Cortex of kidney (tissue), 1 donor: Measurements from ENCODE around the gene RELL2.
"Not testable (repeated sequence)": the region's sequence is repeated elsewhere in the genome, so short reads cannot be mapped to it uniquely, and the experiment has no call there.

Source experiments
- DNase-seq: peaks from one replicate; lab custom pipeline; 2025; lab: John Stamatoyannopoulos, UW

The RELL2 gene, protein sequence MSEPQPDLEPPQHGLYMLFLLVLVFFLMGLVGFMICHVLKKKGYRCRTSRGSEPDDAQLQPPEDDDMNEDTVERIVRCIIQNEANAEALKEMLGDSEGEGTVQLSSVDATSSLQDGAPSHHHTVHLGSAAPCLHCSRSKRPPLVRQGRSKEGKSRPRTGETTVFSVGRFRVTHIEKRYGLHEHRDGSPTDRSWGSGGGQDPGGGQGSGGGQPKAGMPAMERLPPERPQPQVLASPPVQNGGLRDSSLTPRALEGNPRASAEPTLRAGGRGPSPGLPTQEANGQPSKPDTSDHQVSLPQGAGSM

DNA sequence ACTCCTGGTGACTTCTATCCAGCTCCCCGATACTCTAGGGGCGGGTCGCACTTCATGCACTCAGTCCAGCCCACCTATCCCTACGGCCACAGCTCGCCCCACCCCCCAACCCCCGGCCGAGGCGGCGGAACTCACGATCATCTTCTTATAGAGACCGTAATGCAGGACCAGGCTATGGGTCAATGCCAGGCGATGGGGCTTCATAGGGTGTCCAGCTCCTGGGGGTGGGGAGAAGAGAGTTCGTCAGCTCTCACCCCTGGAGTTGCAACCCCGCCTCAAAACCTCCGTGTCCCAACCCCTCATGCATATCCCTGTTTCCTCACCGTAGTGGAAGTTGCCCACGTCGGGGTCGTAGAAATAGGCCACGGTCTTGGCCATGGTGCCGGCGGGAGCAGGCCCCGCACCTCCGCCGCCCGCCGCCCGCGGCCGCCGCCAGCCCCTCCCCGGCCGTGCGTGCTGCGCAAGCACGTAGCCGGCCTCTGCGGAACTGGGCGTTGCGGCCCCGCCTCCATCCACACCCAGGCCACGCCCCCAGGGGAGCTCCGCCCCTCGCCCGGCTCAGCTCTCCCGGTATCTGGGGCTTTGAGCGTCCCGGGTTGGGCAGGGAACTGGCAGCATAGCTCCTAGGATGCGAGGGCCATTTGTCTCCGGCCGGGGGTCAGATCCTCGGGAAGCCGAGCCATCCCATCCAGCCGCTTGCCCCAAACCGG, at the start of gene RELL2, which contains the start of gene HDAC3:
Gene RELL2 (plus strand): TSS at position 585 of the 710 bp plus-strand sequence. CDS start 1,229 bp downstream, outside the sequence.
Gene HDAC3 (minus strand): TSS at position 437 of the 710 bp plus-strand sequence. CDS start 59 bp downstream, at position 378.
- no peak for DNase-seq

DNA sequence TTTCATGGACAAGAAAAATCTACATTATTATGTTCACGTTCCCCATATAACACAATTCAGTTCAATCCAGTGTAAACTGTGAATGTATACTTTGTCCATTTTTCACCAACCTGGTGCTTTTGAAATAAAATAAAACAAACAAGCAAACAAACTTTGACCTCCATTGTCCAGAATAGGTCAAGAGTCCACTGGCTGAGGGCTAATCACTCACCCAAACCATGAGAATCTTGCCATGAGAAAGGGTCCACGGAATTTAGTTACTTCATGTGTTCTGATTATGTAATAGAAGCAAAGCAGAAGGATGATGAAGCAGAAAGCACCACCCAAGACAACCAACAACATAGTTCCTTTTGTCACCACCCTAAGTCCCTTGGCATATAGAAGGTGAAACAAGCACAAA, 46.7 kb upstream of the RELL2 start:
- no peak for DNase-seq

DNA sequence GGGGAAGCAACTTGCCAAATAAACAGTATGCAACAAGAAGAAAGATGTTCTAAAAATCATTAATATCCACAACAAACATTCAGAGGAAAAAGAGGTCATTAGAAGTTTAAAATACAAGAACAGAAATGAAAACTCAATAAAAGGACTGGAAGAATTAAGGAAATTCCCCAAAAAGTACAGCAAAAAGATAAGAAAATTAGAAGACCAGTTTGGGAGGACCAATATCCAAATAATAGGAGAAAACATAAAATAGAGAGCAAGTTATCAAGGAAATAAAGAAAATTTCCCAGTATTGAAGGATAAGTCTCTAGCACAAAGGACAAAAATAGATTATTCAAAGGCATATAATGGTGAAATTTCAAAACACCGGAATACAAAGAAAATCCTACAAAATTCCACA, 39.9 kb upstream of the RELL2 start:
- no peak for DNase-seq

DNA sequence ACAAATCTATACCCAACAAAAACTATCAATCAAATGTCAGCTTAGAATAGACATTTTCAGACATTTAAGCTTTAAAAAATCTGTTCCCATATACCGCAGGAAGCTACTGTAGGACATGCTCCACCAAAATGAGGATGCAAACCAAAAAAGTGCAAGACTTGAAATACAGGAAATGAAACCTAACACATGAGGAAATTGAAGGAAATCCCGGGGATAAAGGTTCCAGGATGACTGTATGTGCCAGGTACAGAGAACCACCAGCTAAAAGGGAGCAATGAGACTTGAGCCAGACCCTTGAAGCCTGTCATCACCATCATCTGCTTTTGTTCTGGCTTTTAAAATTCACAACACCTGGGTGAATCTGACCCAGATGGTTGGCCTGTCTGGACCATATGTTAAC, 39.4 kb upstream of the RELL2 start:
- no peak for DNase-seq

DNA sequence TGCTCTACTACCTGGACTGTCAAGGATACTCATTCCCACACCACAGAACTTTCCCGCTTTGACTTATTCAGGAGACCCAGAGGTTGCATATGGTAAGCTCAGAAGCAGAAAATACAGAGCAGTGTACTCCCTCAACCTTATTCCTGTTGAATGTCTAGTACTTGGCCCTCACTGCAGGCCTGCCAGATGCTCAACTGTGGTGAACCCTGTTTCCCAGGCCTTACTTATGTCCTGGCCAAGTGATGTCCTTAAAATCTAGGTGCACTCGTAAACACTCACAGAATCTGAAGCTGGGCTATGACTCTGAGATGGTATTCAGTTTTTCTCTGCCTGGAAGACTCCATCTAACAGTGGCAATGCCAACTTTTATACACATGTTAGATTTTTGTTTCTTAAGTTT, 39.0 kb upstream of the RELL2 start:
- DNase-seq, result no peak

DNA sequence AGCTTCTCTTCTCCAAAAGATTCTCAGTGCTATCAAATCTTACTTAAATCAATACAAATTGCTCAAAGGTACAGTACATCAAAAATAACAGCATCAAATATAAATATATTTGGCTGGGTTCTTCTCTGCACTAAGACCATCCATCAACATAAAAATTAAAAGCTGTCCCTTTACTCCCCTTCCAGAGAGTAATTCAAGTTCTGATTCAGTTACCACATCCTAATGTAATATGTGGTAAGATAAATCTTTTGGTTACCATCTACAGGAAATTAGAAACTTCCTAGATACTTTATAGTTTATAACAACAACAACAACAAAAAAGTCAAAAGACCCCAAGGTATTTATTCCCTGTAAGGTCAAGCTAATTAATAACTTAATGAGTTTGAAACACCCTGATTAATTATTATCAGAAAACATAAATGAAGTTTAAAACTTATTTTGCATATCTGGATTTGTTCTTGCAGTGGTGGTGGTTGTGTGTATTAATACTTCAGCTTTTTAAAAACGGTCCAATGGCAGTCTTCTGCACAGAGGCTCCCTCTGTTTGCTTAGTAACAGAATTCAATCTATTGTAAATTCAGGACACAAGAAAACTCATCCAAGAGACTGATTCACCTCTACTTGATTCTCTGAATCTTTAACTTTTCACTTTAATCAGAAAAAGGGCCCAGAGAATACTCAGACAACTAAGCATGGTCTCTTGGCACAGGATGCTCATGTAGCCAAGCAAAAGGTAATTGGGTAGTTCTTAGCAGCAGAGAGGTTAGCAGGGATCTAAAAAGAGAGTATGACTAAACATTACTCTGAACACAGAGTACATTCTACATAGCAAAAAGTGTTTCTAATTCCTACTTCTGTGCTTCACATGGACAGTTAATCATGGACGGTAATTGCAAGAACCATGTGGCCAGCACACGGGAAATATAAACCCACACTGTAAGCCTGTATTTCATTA, 38.1 kb upstream of the RELL2 start:
- DNase-seq, result no peak

DNA sequence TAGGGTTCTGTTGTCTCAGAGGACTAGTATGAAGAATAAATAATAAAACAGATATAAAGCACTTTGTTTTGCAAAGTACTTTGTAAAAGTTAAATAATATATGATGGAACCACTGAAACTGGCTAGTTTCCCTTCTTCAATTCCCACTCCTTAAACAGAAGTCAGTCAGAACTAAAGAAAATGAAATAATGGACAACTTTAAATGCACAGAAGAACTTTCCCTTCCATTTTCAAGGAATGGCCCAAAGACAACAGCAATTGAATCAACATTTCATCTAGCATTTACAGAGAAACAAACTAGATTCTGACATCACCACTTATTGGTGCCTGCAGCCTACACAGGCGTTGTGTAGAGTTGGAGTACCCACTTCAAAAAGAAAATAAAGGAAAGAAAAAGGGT, 34.2 kb upstream of the RELL2 start:
- DNase-seq, result no peak

DNA sequence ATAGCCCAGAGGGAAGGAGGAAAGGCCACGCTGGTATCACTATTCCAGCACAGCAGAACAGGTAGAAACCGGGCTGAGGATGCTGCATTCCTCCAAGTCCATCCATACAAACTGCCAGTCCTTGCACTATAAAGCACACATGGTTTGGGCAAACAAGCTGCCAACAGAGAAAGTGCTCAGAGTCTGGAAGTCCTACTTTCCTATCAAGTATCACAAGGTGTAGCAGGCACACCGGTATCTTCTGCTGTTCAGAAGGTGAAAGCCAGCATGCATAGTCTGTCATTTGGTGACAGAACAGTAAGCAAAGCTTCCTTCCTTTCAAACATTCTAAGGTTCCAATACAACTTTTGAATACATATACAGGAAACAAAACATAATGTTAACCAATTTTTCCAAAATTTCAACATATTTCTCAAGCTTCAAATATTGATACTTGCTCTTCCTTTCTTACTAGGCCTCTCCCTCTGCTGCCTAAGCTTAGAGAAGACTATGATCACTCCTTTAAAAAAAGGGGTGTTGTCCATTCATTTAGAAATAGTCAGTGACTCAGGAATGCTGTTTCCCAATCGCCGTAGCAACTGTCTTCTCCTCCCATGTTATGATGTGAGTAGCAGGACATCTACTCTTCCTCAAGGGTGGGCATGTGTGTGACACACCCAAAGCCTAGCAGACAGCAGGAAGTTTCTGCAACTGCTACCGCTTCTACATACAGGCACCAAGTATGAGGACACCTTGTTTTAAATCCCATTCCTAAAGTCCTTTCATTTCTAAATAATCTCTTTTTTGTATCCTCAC, 32.7 kb upstream of the RELL2 start:
- DNase-seq, result no peak

DNA sequence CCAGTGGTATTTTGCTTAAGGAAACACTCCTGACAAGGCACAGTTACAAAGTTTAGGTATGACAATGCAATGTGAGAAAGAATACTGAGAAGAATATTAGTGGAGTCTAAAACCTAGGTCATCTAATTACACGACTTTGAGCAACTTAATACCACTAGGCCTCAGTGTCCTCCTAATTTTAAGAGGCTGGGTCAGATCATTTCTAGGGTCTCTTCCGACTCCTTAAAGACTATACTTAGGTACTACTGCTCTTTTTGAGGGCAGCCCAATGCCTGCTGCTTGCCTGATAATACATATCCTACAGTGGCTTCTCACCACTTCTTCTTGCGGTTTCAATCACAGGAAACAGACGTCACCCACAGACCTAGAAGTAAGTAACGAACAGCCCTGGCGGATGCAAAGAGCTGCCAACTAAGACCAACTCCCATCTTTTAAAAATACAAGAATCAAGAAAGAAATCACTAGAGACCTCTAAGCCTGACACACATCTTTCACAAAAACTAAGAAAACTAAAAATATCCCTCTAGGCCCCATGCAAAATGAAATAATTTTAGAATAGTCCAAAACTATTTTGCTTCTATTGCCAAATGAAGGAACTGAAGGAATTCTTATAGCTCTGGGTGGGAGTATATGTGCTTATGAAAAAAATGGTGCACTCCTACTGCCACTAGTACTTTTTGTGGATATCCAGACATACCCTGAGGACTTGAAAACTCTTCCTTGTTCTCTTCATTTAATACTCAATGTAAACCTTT, 31.1 kb upstream of the RELL2 start:
- DNase-seq, result no peak

DNA sequence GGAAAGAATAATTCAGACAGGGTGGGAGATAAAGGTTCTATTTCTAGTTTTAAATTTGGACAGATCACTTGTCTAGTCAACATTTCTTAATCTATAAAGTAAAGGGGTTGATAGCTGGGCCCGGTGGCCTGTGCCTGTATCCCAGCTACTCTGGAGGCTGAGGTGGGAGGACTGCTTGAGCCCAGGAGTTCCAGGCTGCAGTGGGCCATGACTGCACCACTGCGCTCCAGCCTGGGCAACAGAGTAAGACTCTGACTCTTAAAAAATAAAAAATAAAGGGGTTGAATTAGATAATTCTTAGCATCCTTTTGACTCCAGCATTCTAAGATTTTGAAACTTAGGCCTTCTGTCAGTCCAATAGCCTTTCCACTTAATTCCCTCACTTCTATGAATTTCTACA, 28.8 kb upstream of the RELL2 start:
- DNase-seq, result no peak

DNA sequence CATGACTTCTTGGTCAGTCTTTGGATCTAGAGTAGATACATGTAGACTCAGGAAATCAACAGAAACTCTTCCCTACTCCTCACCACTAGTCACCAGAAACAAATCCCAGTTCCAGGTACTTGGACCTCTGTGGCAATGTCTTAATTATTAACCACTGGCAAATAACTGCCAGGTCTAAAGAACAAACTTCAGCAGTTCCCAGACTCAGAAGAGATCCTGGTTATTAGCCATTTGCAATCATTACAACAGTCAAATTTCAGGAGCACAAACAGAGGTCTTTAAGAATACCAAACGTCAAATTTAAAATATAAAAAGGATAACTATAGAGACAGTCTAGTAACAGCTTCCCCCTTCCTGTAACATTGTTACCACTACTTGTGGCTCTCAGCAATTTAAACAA, 28.2 kb upstream of the RELL2 start:
- no peak for DNase-seq

DNA sequence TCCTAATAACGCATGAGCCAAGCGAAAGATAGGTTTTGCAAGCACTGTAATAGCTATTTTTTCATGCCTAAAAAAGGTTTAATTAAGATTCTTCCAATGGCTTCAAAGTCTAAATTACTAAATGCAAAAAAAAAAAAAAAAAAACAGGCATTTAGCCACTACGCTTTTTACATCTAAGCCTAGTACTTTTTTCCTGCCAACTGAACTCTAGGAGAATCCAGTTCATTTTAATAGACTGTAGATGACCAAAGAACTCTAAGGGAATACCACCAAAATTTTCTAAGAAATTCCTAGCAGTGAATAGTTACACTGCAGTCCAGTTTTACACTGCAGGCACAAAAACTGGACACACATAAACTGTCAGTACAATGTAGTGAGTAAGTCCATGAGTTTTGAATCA, 27.8 kb upstream of the RELL2 start:
- DNase-seq, result no peak

DNA sequence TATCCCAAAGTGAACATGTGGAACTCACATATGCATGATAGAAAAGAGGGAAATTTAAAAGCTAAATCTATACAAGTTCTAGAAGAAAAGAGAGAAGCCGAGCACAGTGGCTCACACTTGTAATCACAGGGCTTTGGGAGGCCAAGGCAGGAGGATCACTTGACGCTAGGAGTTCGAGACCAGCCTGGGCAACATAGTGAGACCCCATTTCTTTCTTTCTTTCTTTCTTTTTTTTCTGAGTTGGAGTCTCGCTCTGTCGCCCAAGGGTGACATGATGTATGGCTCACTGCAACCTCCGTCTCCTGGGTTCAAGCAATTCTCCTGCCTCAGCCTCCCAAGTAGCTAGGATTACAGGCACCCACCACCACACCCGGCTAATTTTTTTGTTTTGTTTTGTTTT, 26.9 kb upstream of the RELL2 start:
- DNase-seq, result not testable (repeated sequence)

DNA sequence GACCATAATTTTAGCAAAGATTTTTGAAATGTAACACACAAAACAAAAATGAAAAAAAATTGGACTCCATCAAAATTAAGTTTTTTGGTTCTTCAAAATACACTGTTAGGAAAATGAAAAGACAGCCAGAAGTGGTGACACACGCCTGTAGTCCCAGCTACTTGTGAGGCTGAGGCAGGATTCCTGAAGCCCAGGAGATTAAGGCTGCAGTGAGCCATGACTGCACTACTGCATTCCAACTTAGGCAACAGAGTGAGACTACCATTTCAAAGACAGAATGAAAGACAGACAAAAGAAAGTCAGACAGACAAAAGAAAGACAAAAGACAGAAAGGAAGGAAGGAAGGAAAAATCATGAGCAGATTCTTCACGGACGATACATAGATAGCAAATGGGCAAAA, 25.5 kb upstream of the RELL2 start:
- DNase-seq, result no peak

DNA sequence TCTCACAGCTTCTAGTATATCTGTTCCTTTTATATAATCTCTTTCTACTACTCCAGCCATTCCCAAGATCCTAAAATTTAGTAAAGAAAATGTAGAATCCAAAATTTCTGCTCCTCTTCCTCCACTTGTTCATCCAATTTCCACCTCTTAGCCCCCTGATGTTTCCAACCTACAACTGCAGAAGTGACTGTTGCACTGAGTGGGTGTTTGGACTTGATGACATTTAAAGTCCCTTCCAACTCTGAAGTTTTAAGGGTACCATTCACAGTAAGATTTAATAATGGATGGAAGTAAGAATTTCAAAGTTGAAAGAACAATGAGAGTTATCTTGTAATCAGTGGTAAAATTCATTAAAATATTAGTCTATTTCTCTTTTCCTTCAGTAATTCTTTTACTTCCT, 23.5 kb upstream of the RELL2 start:
- DNase-seq, result no peak

DNA sequence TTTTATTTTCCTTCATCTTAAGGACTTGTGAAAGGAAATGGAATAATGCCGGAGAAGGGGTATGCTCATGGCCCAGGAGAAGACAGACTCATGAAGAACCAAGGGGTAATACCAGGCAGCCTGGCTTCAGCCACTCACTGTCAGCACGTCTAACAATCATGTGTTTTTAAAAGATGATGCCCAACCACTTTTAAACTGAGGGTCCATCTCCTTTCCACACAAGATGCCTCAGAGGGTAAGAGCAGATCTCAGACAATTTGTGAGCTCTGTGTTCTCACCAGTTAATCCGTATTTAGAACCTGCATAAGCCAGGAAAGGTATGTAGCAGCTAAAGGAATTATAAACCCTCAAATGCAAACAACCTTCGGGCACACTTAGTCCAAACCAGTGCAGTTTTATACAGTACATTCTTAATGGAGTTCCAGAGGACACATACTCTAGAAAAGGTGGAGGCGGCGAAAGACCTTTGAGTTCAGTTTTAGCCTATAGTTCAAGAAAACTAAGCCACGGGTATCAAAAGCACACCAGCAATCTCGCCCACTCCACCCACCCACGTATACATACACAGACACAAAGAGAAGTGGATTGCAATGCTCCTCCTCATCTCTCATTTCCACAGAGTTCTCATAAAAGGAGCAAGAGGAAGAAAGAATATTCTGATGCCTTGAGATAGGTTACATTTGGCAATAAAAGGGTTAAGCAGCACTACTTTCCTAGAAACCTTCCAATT, 20.6 kb upstream of the RELL2 start:
- DNase-seq, result no peak

DNA sequence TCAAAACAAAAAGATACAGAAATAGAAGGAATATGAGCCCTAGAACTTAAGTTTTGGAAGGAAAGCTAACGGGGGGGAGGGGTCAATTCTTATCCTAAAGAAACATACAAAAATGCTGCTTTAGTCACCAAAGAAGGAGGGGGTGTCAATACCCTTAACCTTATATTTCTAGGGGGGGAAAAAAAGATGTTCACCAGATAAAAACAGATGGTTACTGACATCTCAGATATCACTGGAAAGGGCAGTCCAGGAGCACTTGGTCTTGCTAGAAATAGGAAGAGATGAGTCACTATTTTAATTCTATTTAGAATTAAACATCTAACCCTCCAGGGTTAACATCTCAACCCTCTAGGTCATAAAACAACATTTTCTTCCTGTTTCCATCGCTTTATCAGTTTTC, 19.7 kb upstream of the RELL2 start:
- DNase-seq, result no peak

DNA sequence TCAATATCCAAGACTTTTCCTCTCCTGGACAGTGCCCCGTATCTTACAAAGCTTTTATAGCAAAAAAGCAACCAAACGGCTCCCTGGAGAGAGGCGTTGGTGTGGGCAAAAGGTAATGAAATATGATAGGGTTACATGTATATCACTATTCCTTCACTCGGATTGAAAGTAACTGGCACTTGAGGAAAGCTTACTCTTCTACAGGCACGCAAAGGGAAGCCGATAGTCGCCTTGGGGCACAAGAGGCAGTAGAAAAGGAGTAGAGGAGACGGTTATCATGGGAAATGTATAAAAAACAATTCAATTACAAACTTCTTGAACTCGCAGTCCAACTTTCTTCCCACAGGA, 19.1 kb upstream of the RELL2 start:
- no peak for DNase-seq

DNA sequence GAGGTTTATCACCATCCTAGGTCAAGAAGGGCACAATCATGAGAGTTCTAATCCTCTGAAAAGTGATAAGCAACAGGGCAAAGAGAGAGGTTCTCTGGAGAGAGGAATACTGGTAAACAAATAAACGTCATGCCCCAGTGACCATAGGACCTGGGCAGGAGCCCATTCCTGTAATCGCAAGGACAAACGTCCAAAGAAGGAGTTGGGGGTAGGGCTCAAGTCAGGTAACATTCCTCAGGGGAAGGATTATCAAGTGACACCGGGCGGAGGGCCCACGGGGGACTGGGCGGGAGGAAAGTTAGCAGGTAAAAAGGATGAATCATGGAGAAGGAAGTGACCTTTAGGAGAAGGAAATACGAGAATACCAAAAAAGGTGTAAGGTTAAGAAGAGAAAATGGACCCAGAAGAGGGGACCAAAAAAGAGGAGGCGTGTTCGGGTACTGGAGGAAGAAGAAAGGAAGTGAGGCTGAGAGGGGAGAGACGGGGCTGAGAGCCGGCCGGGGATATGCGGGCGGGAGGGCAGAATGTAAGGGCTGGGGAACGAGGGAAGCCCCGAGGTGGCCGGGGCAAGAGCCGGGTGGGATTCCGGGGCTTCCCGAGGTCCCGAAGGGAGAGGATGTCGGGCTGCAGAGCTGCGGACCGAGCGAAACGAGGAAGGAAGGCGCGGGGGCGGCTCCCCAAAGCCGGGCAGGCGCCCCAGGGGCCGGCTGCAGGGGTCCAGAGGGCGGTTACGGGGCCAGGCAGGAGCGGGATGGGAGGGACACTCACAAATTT, 18.6 kb upstream of the RELL2 start:
- no peak for DNase-seq
